A549 (cell line): ENCODE results near the gene FKBP2.

ENCODE experiments used
- CHD4 ChIP-seq: fragments of 200-600 bp; sonication (generic); IDR thresholded peaks from 2 replicates; pipeline ENCODE4 v1.6.1; 2016; ENCODE audit warnings: antibody characterized with exemption, mild to moderate bottlenecking, borderline replicate concordance
- CTCF ChIP-seq: fragments of >200 bp; sonication (Bioruptor Twin); formaldehyde crosslinking; IDR thresholded peaks from 3 replicates; pipeline ENCODE4 v1.5.1; 2016
- EP300 ChIP-seq, 2 experiments: fragments of >200 bp; sonication (Bioruptor Twin); formaldehyde crosslinking; IDR thresholded peaks; 2 replicates in 1 of 2; 3 replicates in 1 of 2; pipeline ENCODE4 v1.6.1; 2016 to 2017
- FOSL2 ChIP-seq, 2 experiments: fragments of 450-650 bp in 1 of 2; fragments of >200 bp in 1 of 2; sonication (Bioruptor Twin) in 1 of 2; formaldehyde crosslinking; IDR thresholded peaks; 2 replicates each; pipeline versions ENCODE4 v1.5.0 to v1.6.1; 2016 to 2020; ENCODE audit warnings: mild to moderate bottlenecking in 1 of 2, moderate library complexity in 1 of 2
- RNF2 ChIP-seq: fragments of 200-600 bp; sonication (generic); IDR thresholded peaks from 2 replicates; pipeline ENCODE4 v1.6.1; 2016; ENCODE audit warnings: low read depth, mild to moderate bottlenecking, antibody characterized with exemption, moderate library complexity, borderline replicate concordance
- SMC3 ChIP-seq: fragments of >200 bp; sonication (Bioruptor Twin); formaldehyde crosslinking; IDR thresholded peaks from 3 replicates; pipeline ENCODE4 v1.6.1; 2018; ENCODE audit warnings: inconsistent platforms
- SREBF2 ChIP-seq: fragments of 450-650 bp; IDR thresholded peaks from 2 replicates; pipeline ENCODE4 v1.6.1; 2014; ENCODE audit warnings: mild to moderate bottlenecking, moderate library complexity
- ZFP36 ChIP-seq: fragments of 450-650 bp; IDR thresholded peaks from 2 replicates; pipeline ENCODE4 v1.6.1; 2014; ENCODE audit warnings: borderline replicate concordance; ENCODE audit not compliant: partially characterized antibody
- TF ChIP-seq, protein P1 (sequence below): fragments of 200-600 bp; sonication (generic); IDR thresholded peaks from 2 replicates; pipeline ENCODE4 v1.6.1; 2016; ENCODE audit warnings: antibody characterized with exemption, mild to moderate bottlenecking, moderate library complexity

- TF ChIP-seq SREBF2 (no peak), CTCF (no peak), ZFP36 (no peak), RNF2 (no peak), EP300 (IDR thresholded peaks at IDR 0.05) (no peak), CHD4 (no peak), SMC3 (no peak), FOSL2 (IDR thresholded peaks at IDR 0.05) (no peak), FOSL2 (CRISPR knock-in tag; IDR thresholded peaks at IDR 0.05) (no peak)
- TF ChIP-seq, protein P1, sequence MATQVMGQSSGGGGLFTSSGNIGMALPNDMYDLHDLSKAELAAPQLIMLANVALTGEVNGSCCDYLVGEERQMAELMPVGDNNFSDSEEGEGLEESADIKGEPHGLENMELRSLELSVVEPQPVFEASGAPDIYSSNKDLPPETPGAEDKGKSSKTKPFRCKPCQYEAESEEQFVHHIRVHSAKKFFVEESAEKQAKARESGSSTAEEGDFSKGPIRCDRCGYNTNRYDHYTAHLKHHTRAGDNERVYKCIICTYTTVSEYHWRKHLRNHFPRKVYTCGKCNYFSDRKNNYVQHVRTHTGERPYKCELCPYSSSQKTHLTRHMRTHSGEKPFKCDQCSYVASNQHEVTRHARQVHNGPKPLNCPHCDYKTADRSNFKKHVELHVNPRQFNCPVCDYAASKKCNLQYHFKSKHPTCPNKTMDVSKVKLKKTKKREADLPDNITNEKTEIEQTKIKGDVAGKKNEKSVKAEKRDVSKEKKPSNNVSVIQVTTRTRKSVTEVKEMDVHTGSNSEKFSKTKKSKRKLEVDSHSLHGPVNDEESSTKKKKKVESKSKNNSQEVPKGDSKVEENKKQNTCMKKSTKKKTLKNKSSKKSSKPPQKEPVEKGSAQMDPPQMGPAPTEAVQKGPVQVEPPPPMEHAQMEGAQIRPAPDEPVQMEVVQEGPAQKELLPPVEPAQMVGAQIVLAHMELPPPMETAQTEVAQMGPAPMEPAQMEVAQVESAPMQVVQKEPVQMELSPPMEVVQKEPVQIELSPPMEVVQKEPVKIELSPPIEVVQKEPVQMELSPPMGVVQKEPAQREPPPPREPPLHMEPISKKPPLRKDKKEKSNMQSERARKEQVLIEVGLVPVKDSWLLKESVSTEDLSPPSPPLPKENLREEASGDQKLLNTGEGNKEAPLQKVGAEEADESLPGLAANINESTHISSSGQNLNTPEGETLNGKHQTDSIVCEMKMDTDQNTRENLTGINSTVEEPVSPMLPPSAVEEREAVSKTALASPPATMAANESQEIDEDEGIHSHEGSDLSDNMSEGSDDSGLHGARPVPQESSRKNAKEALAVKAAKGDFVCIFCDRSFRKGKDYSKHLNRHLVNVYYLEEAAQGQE: no peak
These were observed 51.0 kb downstream of the FKBP2 start for GRCh38 chr11:64291752-64292459.
